Esophagus muscularis mucosa (tissue), 4 donors: ENCODE data around the gene PLIN5. TPM values are rescaled to one million over a fixed set of nuclear protein-coding genes. Genes with fewer than 3 reads are reported as not detected.
A peak's percentile ranks its signal among the peaks of the same experiment; 100 is the strongest.

Experiments
- DNase-seq: peaks from one replicate; pipeline ENCODE4 v3.0.0-alpha.2; 2017; ENCODE audit errors: extremely low spot score
- H3K27ac ChIP-seq, 4 donors: fragments of 200-600 bp; sonication (generic); replicated peaks in 1 of 4; 1 replicate in 3 of 4; 2 replicates in 1 of 4; pipeline ENCODE4 v1.5.1; 2016 to 2019; ENCODE audit warnings: mild to moderate bottlenecking in 1 of 4
- H3K27me3 ChIP-seq, 4 donors: fragments of 200-600 bp; sonication (generic); one replicate each; pipeline versions ENCODE4 v1.5.1 to v1.6.0; 2016 to 2019
- H3K36me3 ChIP-seq, 4 donors: fragments of 200-600 bp; sonication (generic); one replicate each; pipeline ENCODE4 v1.5.1; 2016 to 2019
- H3K4me1 ChIP-seq, 4 donors: fragments of 200-600 bp; sonication (generic); one replicate each; pipeline ENCODE4 v1.5.1; 2016 to 2019
- H3K4me3 ChIP-seq, 4 donors: fragments of 200-600 bp; sonication (generic); 1 replicate in 2 of 4; 2 replicates in 2 of 4; pipeline ENCODE4 v1.5.1; 2016 to 2019; ENCODE audit warnings: mild to moderate bottlenecking in 4 of 4, moderate library complexity in 1 of 4
- H3K9me3 ChIP-seq, 4 donors: fragments of 200-600 bp; sonication (generic); 1 replicate in 3 of 4; 2 replicates in 1 of 4; pipeline ENCODE4 v1.5.1; 2016 to 2019
- CTCF ChIP-seq, 3 experiments: fragments of 200-600 bp in 2 of 3; fragments of 450-650 bp in 1 of 3; sonication (generic) in 2 of 3; IDR thresholded peaks; one replicate each; pipeline ENCODE4 v1.5.1; 2017 to 2019; ENCODE audit warnings: antibody characterized with exemption in 3 of 3, mild to moderate bottlenecking in 2 of 3, moderate library complexity in 1 of 3
- EP300 ChIP-seq: sonication (generic); formaldehyde crosslinking; IDR thresholded peaks from one replicate; pipeline ENCODE4 v1.6.1; 2017; ENCODE audit warnings: antibody characterized with exemption
- POLR2A ChIP-seq: fragments of 450-650 bp; IDR thresholded peaks from one replicate; pipeline ENCODE4 v1.6.1; 2017; ENCODE audit warnings: antibody characterized with exemption, moderate library complexity, mild to moderate bottlenecking, low read depth
- POLR2AphosphoS5 ChIP-seq, 2 donors: sonication (generic); formaldehyde crosslinking; IDR thresholded peaks; one replicate each; pipeline ENCODE4 v1.6.1; 2017; ENCODE audit warnings: antibody characterized with exemption in 2 of 2
- WGBS: methylation state at CpG from one replicate; pipeline ENCODE4 v1.1.5; 2018; 5-methylcytosine and 5-hydroxymethylcytosine counted together
- intact Hi-C: fragments of 100-400 bp; cut with DNase I; formaldehyde crosslinking; loops from one replicate; pipeline ENCODE4 v1.15.1; 2023
- total RNA-seq, 4 donors: library from RNA; depleted of rRNA; stranded (reverse); fragments of >200 nt; gene quantifications; one replicate each; pipeline versions ENCODE4 v1.1.0 to v1.2.1, GENCODE V29; 2016

PLIN5 gene
- total RNA-seq, 4 donors from 2014 or later: 7.9 to 11.9 (median 9.1) TPM

- DNase-seq: no peak
- peaks cover 11 to 66% (median 33%) of the 10 kb centered on the region in 4 donors for H3K4me1 ChIP-seq
- no peaks in the 10 kb centered on the region for H3K9me3 ChIP-seq
- no peak overlapping the region for H3K4me3 ChIP-seq
- no peak overlapping the region for H3K27ac ChIP-seq
- intact Hi-C loops: no loop called here
- TF ChIP-seq EP300: no peak
- no peak for TF ChIP-seq POLR2AphosphoS5 (IDR thresholded peaks at IDR 0.05)
- TF ChIP-seq POLR2A: no peak
- no peak for TF ChIP-seq CTCF (IDR thresholded peaks at IDR 0.05)
- 85% methylated on average over 27 of the region's 27 CpGs for WGBS
- peaks cover 12 to 59% (median 45%) of the 10 kb centered on the region in 4 donors for H3K36me3 ChIP-seq
- H3K27me3 ChIP-seq: no peaks in the 10 kb centered on the region
These were observed 23.5 kb downstream of the PLIN5 start for GRCh38 chr19:4511300-4512054.

- TF ChIP-seq POLR2AphosphoS5 (IDR thresholded peaks at IDR 0.05) (no peak), CTCF (IDR thresholded peaks at IDR 0.05) (no peak), EP300 (no peak), POLR2A (no peak)
- 81% methylated on average over 21 of the region's 37 CpGs for WGBS
- no peaks in the 10 kb centered on the region for H3K9me3 ChIP-seq
- no peak overlapping the region for H3K4me3 ChIP-seq
- DNase-seq: no peak
- peaks cover 12 to 65% (median 49%) of the 10 kb centered on the region in 4 donors for H3K36me3 ChIP-seq
- H3K27ac ChIP-seq: no peak overlapping the region
- intact Hi-C loops: no loop called here
- no peaks in the 10 kb centered on the region for H3K27me3 ChIP-seq
- peaks cover 4 to 66% (median 25%) of the 10 kb centered on the region in 4 donors for H3K4me1 ChIP-seq
These were observed 24.4 kb downstream of the PLIN5 start for GRCh38 chr19:4510435-4511255.

- Histone ChIP-seq H3K4me1 (peaks cover 4 to 76% (median 26%) of the 10 kb centered on the region in 4 donors), H3K36me3 (peaks cover 24 to 76% (median 65%) of the 10 kb centered on the region in 4 donors), H3K9me3 (no peaks in the 10 kb centered on the region), H3K27ac (peak overlapping the region in 1 of 4 donors; percentile 51), H3K4me3 (no peak overlapping the region), H3K27me3 (no peaks in the 10 kb centered on the region)
- intact Hi-C loops: no loop called here
- no peak for TF ChIP-seq CTCF (IDR thresholded peaks at IDR 0.05)
- TF ChIP-seq POLR2A: no peak
- no peak for TF ChIP-seq POLR2AphosphoS5 (IDR thresholded peaks at IDR 0.05)
- TF ChIP-seq EP300: no peak
- 86% methylated on average over 20 of the region's 21 CpGs for WGBS
- no peak for DNase-seq
These were observed 26.3 kb downstream of the PLIN5 start for GRCh38 chr19:4508698-4509097.

GRCh38 chr19:4507804-4508203 lies 27.2 kb downstream of the PLIN5 start:
- DNase-seq: no peak
- Histone ChIP-seq H3K9me3 (no peaks in the 10 kb centered on the region), H3K36me3 (peaks cover 25 to 78% (median 67%) of the 10 kb centered on the region in 4 donors), H3K4me3 (no peak overlapping the region), H3K4me1 (peaks cover 4 to 78% (median 35%) of the 10 kb centered on the region in 4 donors), H3K27ac (peak overlapping the region in 2 of 4 donors; percentile 7 to 51), H3K27me3 (no peaks in the 10 kb centered on the region)
- TF ChIP-seq CTCF (IDR thresholded peaks at IDR 0.05) (no peak), EP300 (no peak), POLR2A (no peak), POLR2AphosphoS5 (IDR thresholded peaks at IDR 0.05) (no peak)
- intact Hi-C loops: no loop called here
- WGBS: 66% methylated on average over 9 of the region's 17 CpGs
